GM12878 (cell line): ENCODE data around the gene GK. TPM values are rescaled to one million over a fixed set of nuclear protein-coding genes. Genes with fewer than 3 reads are reported as not detected.

Experiments used
- PKNOX1 ChIP-seq: fragments of 450-650 bp; IDR thresholded peaks from 2 replicates; pipeline ENCODE4 v1.6.1; 2016; ENCODE audit warnings: mild to moderate bottlenecking
- RELB ChIP-seq: fragments of 450-650 bp; IDR thresholded peaks from 2 replicates; pipeline ENCODE4 v1.6.1; 2017; ENCODE audit warnings: low read depth, mild to moderate bottlenecking, moderate library complexity
- SKIL ChIP-seq: fragments of 450-650 bp; IDR thresholded peaks from 2 replicates; pipeline ENCODE4 v1.6.1; 2017; ENCODE audit warnings: mild to moderate bottlenecking, low read depth, inconsistent platforms; ENCODE audit not compliant: poor library complexity, severe bottlenecking
- ZBTB33 ChIP-seq: fragments of 450-650 bp; IDR thresholded peaks from 2 replicates; pipeline ENCODE4 v1.6.1; 2017; ENCODE audit warnings: mild to moderate bottlenecking
- ZBTB40 ChIP-seq: fragments of 450-650 bp; IDR thresholded peaks from 2 replicates; pipeline ENCODE4 v1.6.1; 2016; ENCODE audit warnings: mild to moderate bottlenecking, moderate library complexity, borderline replicate concordance
- polyA plus RNA-seq, 11 experiments: library from polyadenylated mRNA; depleted of rRNA in 4 of 11; unstranded in 6 of 11; stranded (reverse) in 5 of 11; fragments of >200 nt; fragmentation: Nextera tagmentation in 4 of 11; fragmentation: Illumina TruSeq in 1 of 11; extraction: Ambion mirVana in 4 of 11; extraction: Trizol in 1 of 11; gene quantifications; 1 replicate in 1 of 11; 2 replicates in 10 of 11; pipeline versions ENCODE4 v1.2.1 to v1.2.3, GENCODE V29; 2011 to 2016; ENCODE audit warnings: inconsistent platforms in 2 of 11, missing spikeins in 2 of 11, low read depth in 1 of 11
- total RNA-seq, 4 experiments: library from RNA; depleted of rRNA in 3 of 4; stranded (reverse); fragments of >200 nt in 3 of 4; fragmentation: Illumina TruSeq in 1 of 4; extraction: Trizol in 1 of 4; gene quantifications; 2 replicates each; pipeline versions ENCODE4 v1.2.1 to v1.2.3, GENCODE V29; 2013 to 2021

GK gene
- total and polyA plus RNA-seq, 10 of the 15 experiments (the other 5 are each of a cell fraction or from before 2014, with no cell fraction given), result 6.3 to 22.3 (median 11.1) TPM

- no peak for TF ChIP-seq ZBTB40
- no peak for TF ChIP-seq SKIL
- TF ChIP-seq RELB, result no peak
- TF ChIP-seq PKNOX1, result no peak
- no peak for TF ChIP-seq ZBTB33
- TF ChIP-seq, all 136 proteins: peak for 0
Measured at GRCh38 chrX:30751497-30751896, 98.3 kb downstream of the GK start (continued).
